DND-41 (cell line): Measurements from ENCODE around the gene LYZL1.
"Not testable (repeated sequence)": the region's sequence is repeated elsewhere in the genome, so short reads cannot be mapped to it uniquely, and the experiment has no call there.

Experiments
- ATAC-seq: fragments of 200-7000 bp; cut with Tn5 transposase; 3 replicates; pipeline ENCODE4 v1.9.1; 2021; ENCODE audit warnings: low read depth; ENCODE audit not compliant: insufficient read depth
- DNase-seq: peaks from one replicate; pipeline ENCODE4 v3.0.0-alpha.2; 2020
- H2AFZ ChIP-seq: 2 replicates; pipeline ENCODE4 v1.6.0; 2012; ENCODE audit warnings: low read depth, low read length
- H3K27ac ChIP-seq: 2 replicates; pipeline ENCODE4 v1.5.1; 2012; ENCODE audit warnings: low read length, inconsistent platforms
- H3K27me3 ChIP-seq: fragments of 200-600 bp; sonication (generic); 2 replicates; pipeline ENCODE4 v1.6.0; 2012; ENCODE audit warnings: low read length, mild to moderate bottlenecking, inconsistent platforms; ENCODE audit not compliant: insufficient read depth, poor library complexity
- H3K36me3 ChIP-seq: 2 replicates; pipeline ENCODE4 v1.5.1; 2012; ENCODE audit warnings: low read length, inconsistent platforms; ENCODE audit not compliant: insufficient read depth
- H3K4me1 ChIP-seq: 2 replicates; pipeline ENCODE4 v1.5.1; 2012; ENCODE audit warnings: mild to moderate bottlenecking, low read length; ENCODE audit not compliant: insufficient read depth
- H3K4me2 ChIP-seq: 2 replicates; pipeline ENCODE4 v1.6.0; 2012; ENCODE audit warnings: mild to moderate bottlenecking, moderate library complexity, low read length, inconsistent platforms; ENCODE audit not compliant: insufficient read depth
- H3K4me3 ChIP-seq, 2 experiments: fragments of 200-600 bp in 1 of 2; shearing (Covaris generic) in 1 of 2; 2 replicates each; pipeline ENCODE4 v1.5.1; 2012 to 2016; ENCODE audit warnings: inconsistent platforms in 2 of 2, low read length in 2 of 2, mild to moderate bottlenecking in 2 of 2, low read depth in 1 of 2, moderate library complexity in 1 of 2
- H3K79me2 ChIP-seq: 2 replicates; pipeline ENCODE4 v1.6.0; 2012; ENCODE audit warnings: low read length, inconsistent platforms; ENCODE audit not compliant: insufficient read depth
- H3K9ac ChIP-seq: 2 replicates; pipeline ENCODE4 v1.6.0; 2012; ENCODE audit warnings: low read depth, mild to moderate bottlenecking, inconsistent platforms, low read length, moderate library complexity
- H3K9me3 ChIP-seq: 2 replicates; pipeline ENCODE4 v1.5.1; 2012; ENCODE audit warnings: low read length, moderate library complexity, mild to moderate bottlenecking, inconsistent platforms; ENCODE audit not compliant: insufficient read depth, severe bottlenecking
- H4K20me1 ChIP-seq: 2 replicates; pipeline ENCODE4 v1.6.0; 2012; ENCODE audit warnings: low read length; ENCODE audit not compliant: insufficient read depth
- EZH2 ChIP-seq: IDR thresholded peaks from 3 replicates; pipeline ENCODE4 v1.6.1; 2012; ENCODE audit warnings: borderline replicate concordance, low read depth, mild to moderate bottlenecking, moderate library complexity, low read length, inconsistent platforms; ENCODE audit not compliant: severe bottlenecking
- TF ChIP-seq, protein P1 (sequence below): IDR thresholded peaks from 2 replicates; pipeline ENCODE4 v1.5.1; 2012; ENCODE audit warnings: borderline replicate concordance, low read length, moderate library complexity, mild to moderate bottlenecking; ENCODE audit not compliant: poor library complexity, severe bottlenecking; ENCODE audit errors: extremely low read depth

The LYZL1 gene

DNA sequence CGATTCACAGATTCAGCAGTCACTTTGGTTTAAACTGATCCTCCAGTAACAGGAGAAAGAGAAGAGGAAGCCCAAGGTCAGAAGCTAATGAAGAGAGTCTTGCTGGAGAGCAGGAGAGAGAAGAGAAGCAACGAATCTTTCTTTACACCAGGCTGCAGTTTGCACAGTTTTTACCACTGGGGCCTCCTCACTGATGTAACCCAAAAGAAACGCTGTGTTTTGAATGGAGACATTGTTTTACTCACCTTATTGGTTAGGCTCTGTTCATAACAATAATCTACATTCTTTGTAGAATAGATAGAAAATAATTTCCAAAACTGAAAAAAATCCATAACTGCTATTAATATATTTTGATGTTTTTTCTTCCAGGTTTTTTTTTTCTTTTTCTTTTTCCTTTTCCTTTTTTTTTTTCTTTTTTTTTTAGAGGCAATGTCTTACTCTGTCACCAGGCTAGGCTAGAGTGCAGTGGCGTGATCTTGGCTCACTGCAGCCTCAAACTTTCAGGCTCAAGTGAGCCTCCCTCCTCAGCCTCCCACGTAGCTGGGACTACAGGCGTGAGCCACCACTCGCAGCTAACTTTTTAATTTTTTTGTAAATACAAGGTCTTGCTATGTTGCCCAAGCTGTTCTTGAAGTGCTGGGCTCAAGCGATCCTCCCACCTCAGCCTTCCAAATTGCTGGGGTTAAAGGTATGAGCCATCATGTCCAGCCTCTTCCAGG, 27.6 kb downstream of the LYZL1 start:
- DNase-seq (no peak), ATAC-seq (no peak)
- TF ChIP-seq, protein P1, sequence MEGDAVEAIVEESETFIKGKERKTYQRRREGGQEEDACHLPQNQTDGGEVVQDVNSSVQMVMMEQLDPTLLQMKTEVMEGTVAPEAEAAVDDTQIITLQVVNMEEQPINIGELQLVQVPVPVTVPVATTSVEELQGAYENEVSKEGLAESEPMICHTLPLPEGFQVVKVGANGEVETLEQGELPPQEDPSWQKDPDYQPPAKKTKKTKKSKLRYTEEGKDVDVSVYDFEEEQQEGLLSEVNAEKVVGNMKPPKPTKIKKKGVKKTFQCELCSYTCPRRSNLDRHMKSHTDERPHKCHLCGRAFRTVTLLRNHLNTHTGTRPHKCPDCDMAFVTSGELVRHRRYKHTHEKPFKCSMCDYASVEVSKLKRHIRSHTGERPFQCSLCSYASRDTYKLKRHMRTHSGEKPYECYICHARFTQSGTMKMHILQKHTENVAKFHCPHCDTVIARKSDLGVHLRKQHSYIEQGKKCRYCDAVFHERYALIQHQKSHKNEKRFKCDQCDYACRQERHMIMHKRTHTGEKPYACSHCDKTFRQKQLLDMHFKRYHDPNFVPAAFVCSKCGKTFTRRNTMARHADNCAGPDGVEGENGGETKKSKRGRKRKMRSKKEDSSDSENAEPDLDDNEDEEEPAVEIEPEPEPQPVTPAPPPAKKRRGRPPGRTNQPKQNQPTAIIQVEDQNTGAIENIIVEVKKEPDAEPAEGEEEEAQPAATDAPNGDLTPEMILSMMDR = no peak
- TF ChIP-seq EZH2 = no peak
- H3K9me3 ChIP-seq = no peaks in the 10 kb centered on the region
- no peaks in the 10 kb centered on the region; the same call in 1 of the 2 replicates for H4K20me1 ChIP-seq
- H3K4me3 ChIP-seq = no peak overlapping the region
- no peaks in the 10 kb centered on the region for H3K4me1 ChIP-seq
- no peak overlapping the region for H3K27ac ChIP-seq
- H3K27me3 ChIP-seq = peaks cover 5% of the 10 kb centered on the region
- H3K79me2 ChIP-seq = no peaks in the 10 kb centered on the region
- no peaks in the 10 kb centered on the region for H3K36me3 ChIP-seq
- H3K9ac ChIP-seq = no peak overlapping the region
- no peak overlapping the region for H3K4me2 ChIP-seq
- H2AFZ ChIP-seq = no peak overlapping the region

DNA sequence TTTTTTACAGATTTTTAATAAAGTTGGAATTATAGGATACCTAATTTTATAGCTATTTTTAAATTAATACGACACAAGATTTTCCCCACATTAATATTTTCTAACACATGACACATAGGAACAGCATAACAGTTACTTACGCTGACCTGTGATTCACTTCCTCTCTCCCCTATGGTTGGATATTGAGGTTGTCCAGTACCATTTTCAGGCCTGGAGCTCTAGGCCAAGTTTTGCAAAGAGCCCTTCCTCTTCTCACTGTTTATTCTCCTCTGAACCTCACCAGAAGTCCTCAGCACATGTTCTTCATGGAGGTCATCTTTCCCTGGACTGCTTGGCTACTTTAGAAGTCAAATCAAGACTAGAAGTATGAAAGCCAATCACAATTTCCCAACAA, 28.2 kb downstream of the LYZL1 start:
- Histone ChIP-seq H3K36me3 (no peaks in the 10 kb centered on the region), H3K27ac (no peak overlapping the region), H3K9me3 (no peaks in the 10 kb centered on the region), H3K9ac (no peak overlapping the region), H3K4me2 (no peak overlapping the region), H2AFZ (no peak overlapping the region), H4K20me1 (no peaks in the 10 kb centered on the region; the same call in 1 of the 2 replicates), H3K27me3 (peaks cover 8% of the 10 kb centered on the region), H3K4me1 (no peaks in the 10 kb centered on the region), H3K79me2 (no peaks in the 10 kb centered on the region), H3K4me3 (no peak overlapping the region)
- no peak for ATAC-seq
- DNase-seq = no peak
- TF ChIP-seq, protein P1 = no peak
- TF ChIP-seq EZH2 = no peak

DNA sequence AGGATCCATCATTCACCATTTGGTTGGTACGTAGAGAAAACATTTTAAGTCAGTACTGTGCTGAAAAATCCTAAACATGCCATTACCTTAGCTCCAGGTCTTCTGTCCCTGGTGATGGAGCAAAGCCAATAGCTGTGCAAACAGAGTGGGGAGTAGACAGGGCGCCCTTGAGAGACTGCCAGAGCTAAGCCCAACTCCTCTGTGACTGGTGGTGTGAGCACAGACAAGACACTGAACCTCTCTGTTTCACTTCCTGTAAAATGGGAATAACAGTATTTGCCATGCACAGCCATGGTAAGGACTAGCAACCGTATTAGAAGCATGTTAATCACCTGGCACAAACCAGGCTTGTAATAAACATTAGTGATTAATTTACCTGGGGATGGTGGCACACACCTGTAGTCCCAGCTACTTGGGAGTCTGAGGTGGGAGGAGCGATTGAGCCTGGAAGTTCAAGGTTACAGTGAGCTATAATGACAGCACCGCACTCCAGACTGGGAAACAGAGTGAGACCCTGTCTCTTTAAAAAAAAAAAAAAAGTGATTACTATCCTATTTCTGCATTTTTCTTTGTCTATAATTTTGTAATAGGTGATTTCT, 28.7 kb downstream of the LYZL1 start:
- no peak for ATAC-seq
- Histone ChIP-seq H3K27ac (no peak overlapping the region), H3K4me3 (no peak overlapping the region), H3K4me1 (no peaks in the 10 kb centered on the region), H3K9me3 (no peaks in the 10 kb centered on the region), H4K20me1 (no peaks in the 10 kb centered on the region; the same call in 1 of the 2 replicates), H3K4me2 (no peak overlapping the region), H3K27me3 (peaks cover 6% of the 10 kb centered on the region), H3K36me3 (no peaks in the 10 kb centered on the region), H2AFZ (no peak overlapping the region), H3K9ac (no peak overlapping the region), H3K79me2 (no peaks in the 10 kb centered on the region)
- no peak for DNase-seq
- TF ChIP-seq EZH2 = no peak
- TF ChIP-seq, protein P1 = no peak

DNA sequence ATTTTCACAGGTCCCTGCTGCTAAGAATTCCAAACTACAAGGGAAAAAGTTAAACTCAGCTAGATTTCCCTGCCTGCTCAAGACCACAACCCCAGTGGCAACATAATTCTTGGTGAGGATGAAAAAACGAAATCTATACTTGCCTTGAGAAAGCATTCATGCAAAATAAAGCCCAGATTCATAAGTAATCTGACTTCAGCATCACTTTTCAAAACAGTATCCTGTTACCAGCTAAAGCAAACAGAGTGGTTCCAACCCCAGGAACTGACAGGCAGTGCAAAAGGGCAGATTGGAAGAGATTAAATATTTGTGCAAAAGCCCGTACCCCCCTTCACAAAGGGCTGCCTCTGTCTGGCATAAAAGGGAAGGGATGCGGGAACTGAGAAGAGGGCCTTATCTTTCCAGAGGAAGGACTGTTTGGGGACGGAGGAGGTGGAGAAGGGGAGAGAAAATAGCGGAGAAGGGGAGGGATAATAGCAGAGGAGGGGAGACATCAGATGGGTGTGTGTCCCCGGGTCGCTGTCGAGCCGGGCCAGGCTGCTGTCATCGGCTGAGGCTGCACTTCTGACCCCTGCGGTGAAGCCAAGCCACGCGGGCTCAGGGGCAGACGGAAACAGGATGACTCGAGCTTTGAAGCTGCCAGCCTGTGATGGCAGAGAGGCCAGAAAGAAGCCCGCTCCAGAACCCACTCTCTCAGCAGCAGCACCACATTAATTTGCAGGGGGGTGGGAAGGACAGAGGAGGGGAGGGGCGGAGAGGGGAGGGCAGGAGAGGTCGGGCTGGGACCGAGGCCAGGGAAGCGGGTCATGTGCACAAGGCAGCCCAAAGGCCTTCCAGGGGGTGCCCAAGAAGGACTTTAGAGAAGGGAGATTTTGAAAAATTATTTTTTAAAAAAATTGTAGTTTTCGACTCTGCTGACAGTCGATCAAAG, 29.5 kb downstream of the LYZL1 start:
- not testable (repeated sequence) for H3K4me1 ChIP-seq, H3K27me3 ChIP-seq, H2AFZ ChIP-seq, DNase-seq, H3K79me2 ChIP-seq, ATAC-seq, H3K27ac ChIP-seq, H3K36me3 ChIP-seq, H3K4me3 ChIP-seq, H4K20me1 ChIP-seq, H3K9ac ChIP-seq, H3K9me3 ChIP-seq, H3K4me2 ChIP-seq
